HepG2 (cell line): ENCODE results near the gene DGAT2. TPM values are rescaled to one million over a fixed set of nuclear protein-coding genes. Genes with fewer than 3 reads are reported as not detected.
A peak's percentile ranks its signal among the peaks of the same experiment; 100 is the strongest.
"Not testable (repeated sequence)": the region's sequence is repeated elsewhere in the genome, so short reads cannot be mapped to it uniquely, and the experiment has no call there.

ENCODE experiments used
- ATAC-seq: fragments of 200-7000 bp; cut with Tn5 transposase; 3 replicates; pipeline ENCODE4 v1.9.1; 2020; ENCODE audit warnings: mild to moderate bottlenecking, moderate library complexity
- BruUV-seq: library from RNA; stranded (reverse); fragments of 400-500 nt; replicated peaks from 2 replicates; lab custom pipeline; 2021; lab: Mats Ljungman, UMichigan
- CTCF ChIA-PET: fragments of 300-600 bp; formaldehyde crosslinking; extraction: SDS; loops from one replicate; lab custom pipeline; 2021; ENCODE audit warnings: low total read pairs, inconsistent platforms, low intra/inter-chr PET ratio; lab: Yijun Ruan, JAX
- POLR2A ChIA-PET: fragments of 350-600 bp; sonication (Branson Sonifier 250); formaldehyde crosslinking; loops from one replicate; lab custom pipeline; 2020; ENCODE audit warnings: antibody characterized with exemption, inconsistent platforms; lab: Yijun Ruan, JAX
- DNase-seq: peaks from one replicate; pipeline ENCODE4 v3.0.0-alpha.2; 2015; ENCODE audit warnings: low spot score
- FAIRE-seq: peaks from 3 replicates; lab custom pipeline; 2011; peaks lifted over from hg19 to GRCh38; lab: Jason Lieb, UNC
- H2AFZ ChIP-seq: one replicate; pipeline ENCODE4 v1.6.1; 2011; ENCODE audit warnings: low read length, inconsistent platforms
- H3K27ac ChIP-seq: fragments of 300-600 bp; 3 replicates; pipeline ENCODE4 v1.8.0; 2011; ENCODE audit warnings: mixed run types, mild to moderate bottlenecking, mixed read lengths, low read length, inconsistent platforms; ENCODE audit not compliant: insufficient read depth; ENCODE audit errors: extremely low read length
- H3K27me3 ChIP-seq, 2 experiments: fragments of 200-600 bp in 1 of 2; 2 replicates in 1 of 2; 3 replicates in 1 of 2; pipeline versions ENCODE4 v1.6.0 to v1.8.0; 2011; ENCODE audit warnings: low read length in 2 of 2, mild to moderate bottlenecking in 2 of 2, moderate library complexity in 2 of 2, inconsistent platforms in 1 of 2; ENCODE audit not compliant: insufficient read depth in 2 of 2, control insufficient read depth in 1 of 2
- H3K36me3 ChIP-seq, 2 experiments: fragments of 200-600 bp in 1 of 2; replicated peaks in 1 of 2; 2 replicates in 1 of 2; 3 replicates in 1 of 2; pipeline versions ENCODE4 v1.5.1 to v1.8.0; 2011; ENCODE audit warnings: low read length in 2 of 2, inconsistent platforms in 1 of 2; ENCODE audit not compliant: insufficient read depth in 2 of 2, control insufficient read depth in 1 of 2
- H3K4me1 ChIP-seq: 2 replicates; pipeline ENCODE4 v1.5.1; 2012; ENCODE audit warnings: low read length, inconsistent platforms; ENCODE audit not compliant: insufficient read depth
- H3K4me2 ChIP-seq: 2 replicates; pipeline ENCODE4 v1.6.0; 2011; ENCODE audit warnings: low read depth, low read length, inconsistent platforms
- H3K4me3 ChIP-seq, 3 experiments: fragments of 200-600 bp in 1 of 3; sonication (generic), shearing (Covaris generic) in 1 of 3; replicated peaks in 1 of 3; 2 replicates each; pipeline ENCODE4 v1.5.1; 2011 to 2016; ENCODE audit warnings: low read length in 3 of 3, inconsistent platforms in 2 of 3, low read depth in 2 of 3, mild to moderate bottlenecking in 2 of 3, control low read depth in 1 of 3, mixed read lengths in 1 of 3; ENCODE audit not compliant: insufficient read depth in 1 of 3
- H3K79me2 ChIP-seq: one replicate; pipeline ENCODE4 v1.6.1; 2011; ENCODE audit warnings: low read length, inconsistent platforms; ENCODE audit not compliant: insufficient read depth
- H3K9ac ChIP-seq: 2 replicates; pipeline ENCODE4 v1.6.0; 2011; ENCODE audit warnings: mild to moderate bottlenecking, low read depth, low read length, inconsistent platforms; ENCODE audit not compliant: insufficient read depth
- H3K9me3 ChIP-seq: 2 replicates; pipeline ENCODE4 v1.5.1; 2012; ENCODE audit warnings: mild to moderate bottlenecking, low read length
- H4K20me1 ChIP-seq: 2 replicates; pipeline ENCODE4 v1.6.0; 2011; ENCODE audit warnings: inconsistent platforms, mild to moderate bottlenecking, low read length, moderate library complexity; ENCODE audit not compliant: insufficient read depth
- ELF3 ChIP-seq: IDR thresholded peaks from 2 replicates; pipeline ENCODE4 v1.6.1; 2016; ENCODE audit warnings: missing genetic modification reagents, missing compliant biosample characterization
- HOXA3 ChIP-seq: sonication (generic); formaldehyde crosslinking; IDR thresholded peaks from 2 replicates; pipeline ENCODE4 v1.5.0; 2020; ENCODE audit warnings: missing genetic modification reagents
- SOX13 ChIP-seq, 3 experiments: fragments of 450-650 bp in 1 of 3; sonication (generic) in 1 of 3; formaldehyde crosslinking in 1 of 3; IDR thresholded peaks in 2 of 3; conservative IDR thresholded peaks in 1 of 3; 2 replicates each; pipeline versions ENCODE4 v1.5.0 to v1.6.1; 2016 to 2020; ENCODE audit warnings: antibody characterized with exemption in 1 of 3, mild to moderate bottlenecking in 1 of 3, missing compliant biosample characterization in 1 of 3, missing genetic modification reagents in 1 of 3, moderate library complexity in 1 of 3
- SP5 ChIP-seq: IDR thresholded peaks from 2 replicates; pipeline ENCODE4 v1.6.1; 2016; ENCODE audit warnings: low read depth, borderline replicate concordance
- TEAD3 ChIP-seq: optimal IDR thresholded peaks from 2 replicates; pipeline ENCODE3; 2016; ENCODE audit warnings: borderline replicate concordance
- ZNF468 ChIP-seq: sonication (generic); formaldehyde crosslinking; IDR thresholded peaks from 2 replicates; pipeline ENCODE4 v1.8.0; 2022; ENCODE audit warnings: mild to moderate bottlenecking, moderate library complexity, missing genetic modification reagents
- WGBS: methylation state at CpG from one replicate; pipeline ENCODE4 v1.1.6; 2017; ENCODE audit warnings: low lambda C conversion rate; 5-methylcytosine and 5-hydroxymethylcytosine counted together
- in situ Hi-C: cut with HindIII; loops from 2 replicates; pipeline ENCODE4 v1.10.0; 2017; ENCODE audit warnings: low pct_unique_long_range_greater_than_20kb; ENCODE audit not compliant: extremely low pct_ligation_motif_present
- intact Hi-C: fragments of 100-400 bp; cut with micrococcal nuclease; formaldehyde crosslinking; loops from one replicate; pipeline ENCODE4 v1.10.0; 2022; ENCODE audit not compliant: unreplicated experiment
- polyA plus RNA-seq, 8 experiments: library from polyadenylated mRNA; depleted of rRNA in 3 of 8; stranded (reverse) in 7 of 8; unstranded in 1 of 8; fragments of >200 nt; fragmentation: Illumina TruSeq in 4 of 8; extraction: Trizol in 4 of 8; gene quantifications; 2 replicates each; pipeline versions ENCODE4 v1.2.1 to v1.2.3, GENCODE V29; 2011 to 2016; ENCODE audit warnings: low read depth in 4 of 8, missing spikeins in 1 of 8, mixed read lengths in 1 of 8; ENCODE audit not compliant: insufficient read depth in 1 of 8
- total RNA-seq, 5 experiments: library from RNA; depleted of rRNA; stranded (reverse); fragments of >200 nt; fragmentation: Illumina TruSeq; extraction: Trizol; gene quantifications; 2 replicates each; pipeline ENCODE4 v1.2.3, GENCODE V29; 2016; ENCODE audit warnings: low read depth in 1 of 5
- TF ChIP-seq, protein P1 (sequence below): sonication (generic); formaldehyde crosslinking; IDR thresholded peaks from 2 replicates; pipeline ENCODE4 v1.4.0; 2020; ENCODE audit warnings: missing genetic modification reagents
- TF ChIP-seq, protein P2 (sequence below): sonication (generic); formaldehyde crosslinking; IDR thresholded peaks from 2 replicates; pipeline ENCODE4 v1.5.1; 2020; ENCODE audit warnings: mild to moderate bottlenecking, missing genetic modification reagents, moderate library complexity

DGAT2 gene
- total and polyA plus RNA-seq, 2 of the 13 experiments (the other 11 are each of a cell fraction or from before 2014, with no cell fraction given), result 39.0 to 65.6 TPM

DNA sequence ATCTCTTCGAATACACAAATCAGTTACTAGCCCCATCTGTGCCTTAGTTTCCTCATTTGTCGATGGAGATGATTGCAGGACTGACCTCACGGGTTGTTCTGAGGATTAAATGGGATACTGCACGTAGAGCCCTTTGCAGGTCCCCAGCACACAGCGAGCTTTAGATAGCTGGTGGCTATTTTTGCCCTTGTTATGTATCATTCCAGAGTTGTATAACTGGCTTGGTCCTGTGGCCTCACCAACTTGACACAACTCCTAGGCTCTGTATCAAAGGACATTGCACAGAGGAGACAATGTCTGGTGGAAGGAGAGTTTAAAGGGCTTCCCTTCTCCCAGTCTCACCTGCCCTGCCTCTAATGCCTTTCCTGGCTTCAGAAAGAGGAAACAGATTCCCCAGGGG lies 22.8 kb upstream of the DGAT2 start:
- peak; percentile 17 for TF ChIP-seq TEAD3 (CRISPR knock-in tag)
- no peak for TF ChIP-seq ZNF468 (CRISPR knock-in tag)
- ChIA-PET CTCF (no interaction called here), POLR2A (no interaction called here)
- Histone ChIP-seq H2AFZ (no peak overlapping the region), H3K4me2 (peak overlapping the region; percentile 16; the same call in 1 of the 2 replicates), H3K27ac (no peak overlapping the region), H3K4me1 (peaks cover 53% of the 10 kb centered on the region), H3K9me3 (no peaks in the 10 kb centered on the region), H3K79me2 (no peaks in the 10 kb centered on the region), H3K36me3 (no peaks in the 10 kb centered on the region), H3K4me3 (no peak overlapping the region), H3K9ac (no peak overlapping the region), H3K27me3 (no peaks in the 10 kb centered on the region), H4K20me1 (no peaks in the 10 kb centered on the region)
- in situ Hi-C loops (no loop called here), intact Hi-C loops (no loop called here)
- no TSS peak for BruUV-seq
- peak; percentile 57 for ATAC-seq
- 62% methylated on average over 5 of the region's 5 CpGs for WGBS
- no peak for FAIRE-seq
- DNase-seq, result no peak

DNA sequence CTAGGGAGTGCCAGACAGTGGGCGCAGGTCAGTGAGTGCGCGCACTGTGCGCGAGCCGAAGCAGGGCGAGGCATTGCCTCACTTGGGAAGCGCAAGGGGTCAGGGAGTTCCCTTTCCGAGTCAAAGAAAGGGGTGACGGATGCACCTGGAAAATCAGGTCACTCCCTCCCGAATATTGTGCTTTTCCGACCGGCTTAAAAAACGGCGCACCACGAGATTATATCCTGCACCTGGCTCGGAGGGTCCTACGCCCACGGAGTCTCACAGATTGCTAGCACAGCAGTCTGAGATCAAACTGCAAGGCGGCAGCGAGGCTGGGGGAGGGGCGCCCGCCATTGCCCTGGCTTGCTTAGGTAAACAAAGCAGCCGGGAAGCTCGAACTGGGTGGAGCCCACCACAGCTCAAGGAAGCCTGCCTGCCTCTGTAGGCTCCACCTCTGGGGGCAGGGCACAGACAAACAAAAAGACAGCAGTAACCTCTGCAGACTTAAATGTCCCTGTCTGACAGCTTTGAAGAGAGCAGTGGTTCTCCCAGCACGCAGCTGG lies 19.8 kb upstream of the DGAT2 start:
- whole genome bisulfite sequencing, result 46% methylated on average over 6 of the region's 26 CpGs
- POLR2A ChIA-PET; H3K79me2 ChIP-seq; FAIRE-seq; BruUV-seq; H4K20me1 ChIP-seq; ATAC-seq; DNase-seq; H3K27me3 ChIP-seq; H3K4me3 ChIP-seq; H2AFZ ChIP-seq; H3K4me2 ChIP-seq; H3K36me3 ChIP-seq; H3K9ac ChIP-seq; H3K9me3 ChIP-seq; H3K27ac ChIP-seq; intact Hi-C loops; in situ Hi-C loops; CTCF ChIA-PET; TF ChIP-seq SOX13 (IDR thresholded peaks at IDR 0.05): not testable (repeated sequence)
- H3K4me1 ChIP-seq, result peaks cover 38% of the 10 kb centered on the region
- TF ChIP-seq HOXA3, result peak; percentile 74; the same call in 1 of the 2 replicates
- TF ChIP-seq ELF3, result 0 out of 2 replicates have a peak, but pooled peaks have one; percentile 17
- TF ChIP-seq SP5 (CRISPR knock-in tag), result peak; percentile 61
- TF ChIP-seq, protein P1, sequence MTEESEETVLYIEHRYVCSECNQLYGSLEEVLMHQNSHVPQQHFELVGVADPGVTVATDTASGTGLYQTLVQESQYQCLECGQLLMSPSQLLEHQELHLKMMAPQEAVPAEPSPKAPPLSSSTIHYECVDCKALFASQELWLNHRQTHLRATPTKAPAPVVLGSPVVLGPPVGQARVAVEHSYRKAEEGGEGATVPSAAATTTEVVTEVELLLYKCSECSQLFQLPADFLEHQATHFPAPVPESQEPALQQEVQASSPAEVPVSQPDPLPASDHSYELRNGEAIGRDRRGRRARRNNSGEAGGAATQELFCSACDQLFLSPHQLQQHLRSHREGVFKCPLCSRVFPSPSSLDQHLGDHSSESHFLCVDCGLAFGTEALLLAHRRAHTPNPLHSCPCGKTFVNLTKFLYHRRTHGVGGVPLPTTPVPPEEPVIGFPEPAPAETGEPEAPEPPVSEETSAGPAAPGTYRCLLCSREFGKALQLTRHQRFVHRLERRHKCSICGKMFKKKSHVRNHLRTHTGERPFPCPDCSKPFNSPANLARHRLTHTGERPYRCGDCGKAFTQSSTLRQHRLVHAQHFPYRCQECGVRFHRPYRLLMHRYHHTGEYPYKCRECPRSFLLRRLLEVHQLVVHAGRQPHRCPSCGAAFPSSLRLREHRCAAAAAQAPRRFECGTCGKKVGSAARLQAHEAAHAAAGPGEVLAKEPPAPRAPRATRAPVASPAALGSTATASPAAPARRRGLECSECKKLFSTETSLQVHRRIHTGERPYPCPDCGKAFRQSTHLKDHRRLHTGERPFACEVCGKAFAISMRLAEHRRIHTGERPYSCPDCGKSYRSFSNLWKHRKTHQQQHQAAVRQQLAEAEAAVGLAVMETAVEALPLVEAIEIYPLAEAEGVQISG, result 0 out of 2 replicates have a peak, but pooled peaks have one; percentile 25
- TF ChIP-seq, protein P2, sequence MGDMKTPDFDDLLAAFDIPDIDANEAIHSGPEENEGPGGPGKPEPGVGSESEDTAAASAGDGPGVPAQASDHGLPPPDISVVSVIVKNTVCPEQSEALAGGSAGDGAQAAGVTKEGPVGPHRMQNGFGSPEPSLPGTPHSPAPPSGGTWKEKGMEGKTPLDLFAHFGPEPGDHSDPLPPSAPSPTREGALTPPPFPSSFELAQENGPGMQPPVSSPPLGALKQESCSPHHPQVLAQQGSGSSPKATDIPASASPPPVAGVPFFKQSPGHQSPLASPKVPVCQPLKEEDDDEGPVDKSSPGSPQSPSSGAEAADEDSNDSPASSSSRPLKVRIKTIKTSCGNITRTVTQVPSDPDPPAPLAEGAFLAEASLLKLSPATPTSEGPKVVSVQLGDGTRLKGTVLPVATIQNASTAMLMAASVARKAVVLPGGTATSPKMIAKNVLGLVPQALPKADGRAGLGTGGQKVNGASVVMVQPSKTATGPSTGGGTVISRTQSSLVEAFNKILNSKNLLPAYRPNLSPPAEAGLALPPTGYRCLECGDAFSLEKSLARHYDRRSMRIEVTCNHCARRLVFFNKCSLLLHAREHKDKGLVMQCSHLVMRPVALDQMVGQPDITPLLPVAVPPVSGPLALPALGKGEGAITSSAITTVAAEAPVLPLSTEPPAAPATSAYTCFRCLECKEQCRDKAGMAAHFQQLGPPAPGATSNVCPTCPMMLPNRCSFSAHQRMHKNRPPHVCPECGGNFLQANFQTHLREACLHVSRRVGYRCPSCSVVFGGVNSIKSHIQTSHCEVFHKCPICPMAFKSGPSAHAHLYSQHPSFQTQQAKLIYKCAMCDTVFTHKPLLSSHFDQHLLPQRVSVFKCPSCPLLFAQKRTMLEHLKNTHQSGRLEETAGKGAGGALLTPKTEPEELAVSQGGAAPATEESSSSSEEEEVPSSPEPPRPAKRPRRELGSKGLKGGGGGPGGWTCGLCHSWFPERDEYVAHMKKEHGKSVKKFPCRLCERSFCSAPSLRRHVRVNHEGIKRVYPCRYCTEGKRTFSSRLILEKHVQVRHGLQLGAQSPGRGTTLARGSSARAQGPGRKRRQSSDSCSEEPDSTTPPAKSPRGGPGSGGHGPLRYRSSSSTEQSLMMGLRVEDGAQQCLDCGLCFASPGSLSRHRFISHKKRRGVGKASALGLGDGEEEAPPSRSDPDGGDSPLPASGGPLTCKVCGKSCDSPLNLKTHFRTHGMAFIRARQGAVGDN (CRISPR knock-in tag), result peak; percentile 28
- 0 out of 4 replicates have a peak, but pooled peaks of 1 of the 2 experiments have one; percentile 15 for TF ChIP-seq SOX13 (CRISPR knock-in tag; conservative IDR thresholded peaks at IDR 0.05 in 1 of 2, IDR thresholded peaks at IDR 0.05 in 1 of 2)
